ENCODE data around the gene ITGA6.

- TF ChIP-seq, protein P1, sequence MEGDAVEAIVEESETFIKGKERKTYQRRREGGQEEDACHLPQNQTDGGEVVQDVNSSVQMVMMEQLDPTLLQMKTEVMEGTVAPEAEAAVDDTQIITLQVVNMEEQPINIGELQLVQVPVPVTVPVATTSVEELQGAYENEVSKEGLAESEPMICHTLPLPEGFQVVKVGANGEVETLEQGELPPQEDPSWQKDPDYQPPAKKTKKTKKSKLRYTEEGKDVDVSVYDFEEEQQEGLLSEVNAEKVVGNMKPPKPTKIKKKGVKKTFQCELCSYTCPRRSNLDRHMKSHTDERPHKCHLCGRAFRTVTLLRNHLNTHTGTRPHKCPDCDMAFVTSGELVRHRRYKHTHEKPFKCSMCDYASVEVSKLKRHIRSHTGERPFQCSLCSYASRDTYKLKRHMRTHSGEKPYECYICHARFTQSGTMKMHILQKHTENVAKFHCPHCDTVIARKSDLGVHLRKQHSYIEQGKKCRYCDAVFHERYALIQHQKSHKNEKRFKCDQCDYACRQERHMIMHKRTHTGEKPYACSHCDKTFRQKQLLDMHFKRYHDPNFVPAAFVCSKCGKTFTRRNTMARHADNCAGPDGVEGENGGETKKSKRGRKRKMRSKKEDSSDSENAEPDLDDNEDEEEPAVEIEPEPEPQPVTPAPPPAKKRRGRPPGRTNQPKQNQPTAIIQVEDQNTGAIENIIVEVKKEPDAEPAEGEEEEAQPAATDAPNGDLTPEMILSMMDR (tag by site-specific recombination; IDR thresholded peaks at IDR 0.05): no peak
- TF ChIP-seq SETDB1 (IDR thresholded peaks at IDR 0.05; ENCODE audit: insufficient read length, low read length): no peak
- TF ChIP-seq ZNF426 (tag by site-specific recombination; IDR thresholded peaks at IDR 0.05): no peak
- TF ChIP-seq ZNF266 (tag by site-specific recombination; IDR thresholded peaks at IDR 0.05; ENCODE audit: low read depth): no peak
- no peak for TF ChIP-seq ZNF596 (tag by site-specific recombination; IDR thresholded peaks at IDR 0.05)
- no peak for TF ChIP-seq AEBP2 (tag by site-specific recombination; IDR thresholded peaks at IDR 0.05; ENCODE audit: borderline replicate concordance)
- no peak for TF ChIP-seq TCF7L2 (IDR thresholded peaks at IDR 0.05; ENCODE audit: borderline replicate concordance, low read depth, low read length)
- no peak for TF ChIP-seq RBAK (tag by site-specific recombination; IDR thresholded peaks at IDR 0.05)
- no peak for TF ChIP-seq YY1 (tag by site-specific recombination; IDR thresholded peaks at IDR 0.05)
- TF ChIP-seq FEZF1 (tag by site-specific recombination; IDR thresholded peaks at IDR 0.05): no peak
- TF ChIP-seq, protein P2, sequence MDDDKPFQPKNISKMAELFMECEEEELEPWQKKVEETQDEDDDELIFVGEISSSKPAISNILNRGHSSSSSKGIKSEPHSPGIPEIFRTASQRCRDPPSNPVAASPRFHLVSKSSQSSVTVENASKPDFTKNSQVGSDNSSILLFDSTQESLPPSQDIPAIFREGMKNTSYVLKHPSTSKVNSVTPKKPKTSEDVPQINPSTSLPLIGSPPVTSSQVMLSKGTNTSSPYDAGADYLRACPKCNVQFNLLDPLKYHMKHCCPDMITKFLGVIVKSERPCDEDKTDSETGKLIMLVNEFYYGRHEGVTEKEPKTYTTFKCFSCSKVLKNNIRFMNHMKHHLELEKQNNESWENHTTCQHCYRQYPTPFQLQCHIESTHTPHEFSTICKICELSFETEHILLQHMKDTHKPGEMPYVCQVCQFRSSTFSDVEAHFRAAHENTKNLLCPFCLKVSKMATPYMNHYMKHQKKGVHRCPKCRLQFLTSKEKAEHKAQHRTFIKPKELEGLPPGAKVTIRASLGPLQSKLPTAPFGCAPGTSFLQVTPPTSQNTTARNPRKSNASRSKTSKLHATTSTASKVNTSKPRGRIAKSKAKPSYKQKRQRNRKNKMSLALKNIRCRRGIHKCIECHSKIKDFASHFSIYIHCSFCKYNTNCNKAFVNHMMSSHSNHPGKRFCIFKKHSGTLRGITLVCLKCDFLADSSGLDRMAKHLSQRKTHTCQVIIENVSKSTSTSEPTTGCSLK (tag by site-specific recombination; IDR thresholded peaks at IDR 0.05): no peak
- TF ChIP-seq ZNF133 (tag by site-specific recombination; IDR thresholded peaks at IDR 0.05): no peak
Measured at GRCh38 chr2:172431993-172432392, 4.6 kb downstream of the ITGA6 start.

All from HEK293 (cell line).